SKM-1 (cell line): ENCODE results near the gene COPB1.
A peak's percentile ranks its signal among the peaks of the same experiment; 100 is the strongest.
"Not testable (repeated sequence)": the region's sequence is repeated elsewhere in the genome, so short reads cannot be mapped to it uniquely, and the experiment has no call there.

Source experiments
- DNase-seq: peaks from one replicate; lab custom pipeline; 2025; ENCODE audit not compliant: unreplicated experiment; lab: John Stamatoyannopoulos, UW

Gene COPB1, protein sequence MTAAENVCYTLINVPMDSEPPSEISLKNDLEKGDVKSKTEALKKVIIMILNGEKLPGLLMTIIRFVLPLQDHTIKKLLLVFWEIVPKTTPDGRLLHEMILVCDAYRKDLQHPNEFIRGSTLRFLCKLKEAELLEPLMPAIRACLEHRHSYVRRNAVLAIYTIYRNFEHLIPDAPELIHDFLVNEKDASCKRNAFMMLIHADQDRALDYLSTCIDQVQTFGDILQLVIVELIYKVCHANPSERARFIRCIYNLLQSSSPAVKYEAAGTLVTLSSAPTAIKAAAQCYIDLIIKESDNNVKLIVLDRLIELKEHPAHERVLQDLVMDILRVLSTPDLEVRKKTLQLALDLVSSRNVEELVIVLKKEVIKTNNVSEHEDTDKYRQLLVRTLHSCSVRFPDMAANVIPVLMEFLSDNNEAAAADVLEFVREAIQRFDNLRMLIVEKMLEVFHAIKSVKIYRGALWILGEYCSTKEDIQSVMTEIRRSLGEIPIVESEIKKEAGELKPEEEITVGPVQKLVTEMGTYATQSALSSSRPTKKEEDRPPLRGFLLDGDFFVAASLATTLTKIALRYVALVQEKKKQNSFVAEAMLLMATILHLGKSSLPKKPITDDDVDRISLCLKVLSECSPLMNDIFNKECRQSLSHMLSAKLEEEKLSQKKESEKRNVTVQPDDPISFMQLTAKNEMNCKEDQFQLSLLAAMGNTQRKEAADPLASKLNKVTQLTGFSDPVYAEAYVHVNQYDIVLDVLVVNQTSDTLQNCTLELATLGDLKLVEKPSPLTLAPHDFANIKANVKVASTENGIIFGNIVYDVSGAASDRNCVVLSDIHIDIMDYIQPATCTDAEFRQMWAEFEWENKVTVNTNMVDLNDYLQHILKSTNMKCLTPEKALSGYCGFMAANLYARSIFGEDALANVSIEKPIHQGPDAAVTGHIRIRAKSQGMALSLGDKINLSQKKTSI

DNA sequence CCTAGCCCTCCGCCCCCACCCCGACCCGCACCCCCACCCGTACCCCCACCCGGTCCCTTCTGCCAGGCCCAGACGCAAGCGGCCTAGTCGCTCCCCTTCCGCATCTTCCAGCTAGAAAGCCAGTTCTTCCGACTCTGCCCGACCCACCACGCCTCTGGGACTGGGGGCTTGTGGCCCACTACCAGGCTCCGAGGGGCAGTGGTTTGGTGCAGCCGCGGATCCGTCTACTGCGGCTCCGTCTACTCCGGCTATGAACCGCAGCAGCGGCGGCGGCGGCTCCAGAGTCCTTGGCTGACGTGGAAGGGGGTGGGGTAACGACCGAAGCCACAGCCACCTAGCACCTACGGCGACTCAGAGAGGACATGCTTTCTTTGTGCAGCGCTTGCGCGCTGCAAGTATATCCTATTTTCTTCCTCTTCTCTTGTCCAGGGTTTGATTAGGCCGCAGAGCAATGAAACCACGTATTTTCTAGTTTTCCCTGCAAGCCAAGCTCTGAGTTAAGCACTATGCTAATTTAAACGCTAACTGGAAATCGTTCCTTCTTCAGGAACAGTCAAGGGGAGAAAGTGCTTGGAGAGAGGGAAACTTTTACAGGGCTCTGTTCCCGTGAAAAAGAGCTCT, at the start of gene COPB1:
Gene COPB1, minus strand, starts transcription at position 252 of the 621 bp plus-strand sequence. CDS start 883 bp downstream, outside the sequence.
- DNase-seq = peak; percentile 85

DNA sequence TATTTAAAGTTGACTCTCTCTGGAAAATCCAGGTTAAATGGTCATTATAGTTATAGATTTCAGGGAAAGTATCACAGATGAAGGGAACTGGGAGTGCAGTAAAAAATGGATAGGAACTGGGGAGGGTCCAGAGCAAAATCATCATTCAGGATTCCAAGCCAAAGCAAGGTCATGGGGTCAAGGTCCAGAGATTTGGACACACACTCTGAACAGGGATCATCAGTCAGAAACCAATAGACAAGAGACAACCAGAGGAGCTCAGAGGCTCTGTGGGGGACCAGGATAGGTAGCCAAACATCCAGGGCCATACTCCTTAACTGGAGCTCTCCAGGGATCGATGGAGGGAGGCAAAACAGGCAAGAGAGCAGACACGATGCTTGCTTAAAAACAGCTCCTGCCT, 47.8 kb upstream of the COPB1 start:
- no peak for DNase-seq

DNA sequence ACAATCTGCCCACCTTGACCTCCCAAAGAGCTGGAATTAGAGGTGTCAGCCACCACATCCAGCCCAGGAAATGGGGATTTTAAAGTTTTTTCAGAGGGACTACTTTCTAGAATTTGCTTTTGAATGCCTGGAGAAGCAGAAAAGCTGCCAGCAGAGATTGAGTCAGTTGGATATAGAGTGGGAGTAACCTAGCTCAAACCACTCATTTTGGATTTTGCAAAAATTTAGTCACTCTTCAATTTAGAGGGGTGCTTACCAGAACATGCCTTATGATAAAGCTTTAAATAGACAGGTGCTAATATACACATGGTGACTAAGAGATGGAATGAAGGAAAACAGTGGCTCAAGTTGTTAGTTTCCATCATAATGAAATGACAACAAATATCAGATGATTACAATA, 47.1 kb upstream of the COPB1 start:
- DNase-seq = no peak

DNA sequence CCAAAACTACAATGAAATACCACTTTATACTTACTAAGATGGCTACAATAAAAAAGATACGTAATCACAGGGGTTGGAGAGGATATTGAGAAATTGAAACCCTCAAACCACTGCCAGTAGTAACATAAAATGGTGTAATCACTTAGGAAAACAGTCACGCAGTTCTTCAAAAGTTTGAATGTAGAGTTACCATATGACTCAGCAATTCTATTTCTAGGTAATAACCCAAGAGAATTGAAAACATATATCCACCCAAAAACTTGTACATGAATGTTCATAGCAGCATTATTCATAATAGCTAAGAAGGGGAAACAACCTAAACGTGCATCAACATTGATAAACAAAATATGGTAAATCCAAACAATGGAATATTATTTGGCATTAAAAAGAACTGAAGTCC, 45.0 kb upstream of the COPB1 start:
- DNase-seq = peak; percentile 81

DNA sequence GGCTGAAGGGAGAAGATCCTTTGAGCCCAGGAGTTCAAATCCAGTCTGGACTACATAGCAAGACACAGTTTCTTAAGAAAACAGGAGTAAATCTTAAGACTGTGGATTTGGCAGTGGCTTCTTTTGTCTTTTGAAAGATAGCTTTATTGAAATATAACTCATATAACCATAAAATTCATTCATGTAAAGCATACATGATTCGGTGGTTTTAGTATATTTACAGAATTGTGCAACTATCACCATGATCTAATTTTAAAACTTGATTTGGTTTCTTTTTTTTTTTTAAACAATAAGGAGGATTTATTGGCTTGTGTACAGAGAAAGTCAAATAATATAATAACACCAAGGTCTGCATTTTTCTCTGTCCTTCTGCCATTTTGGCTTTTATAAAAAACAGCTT, 43.6 kb upstream of the COPB1 start:
- no peak for DNase-seq

DNA sequence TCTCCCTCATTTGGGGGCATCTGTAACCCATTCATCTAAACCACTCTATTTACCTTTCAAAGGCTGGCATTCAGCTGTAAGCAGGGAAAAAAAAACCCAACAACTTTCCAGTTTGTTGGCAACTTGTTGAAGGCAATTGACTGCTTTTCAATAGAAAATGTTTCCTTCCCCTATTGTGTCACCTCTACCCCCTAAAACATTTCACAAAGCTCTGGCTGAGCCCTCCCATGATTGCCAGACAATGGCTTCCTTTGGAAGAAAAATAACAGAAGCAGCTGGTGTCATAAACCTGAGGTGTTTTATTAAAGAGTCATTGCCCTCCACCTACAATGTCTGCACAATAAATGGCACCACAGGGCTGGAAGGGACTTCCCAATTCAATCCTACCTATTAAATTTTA, 42.7 kb upstream of the COPB1 start:
- DNase-seq = no peak

DNA sequence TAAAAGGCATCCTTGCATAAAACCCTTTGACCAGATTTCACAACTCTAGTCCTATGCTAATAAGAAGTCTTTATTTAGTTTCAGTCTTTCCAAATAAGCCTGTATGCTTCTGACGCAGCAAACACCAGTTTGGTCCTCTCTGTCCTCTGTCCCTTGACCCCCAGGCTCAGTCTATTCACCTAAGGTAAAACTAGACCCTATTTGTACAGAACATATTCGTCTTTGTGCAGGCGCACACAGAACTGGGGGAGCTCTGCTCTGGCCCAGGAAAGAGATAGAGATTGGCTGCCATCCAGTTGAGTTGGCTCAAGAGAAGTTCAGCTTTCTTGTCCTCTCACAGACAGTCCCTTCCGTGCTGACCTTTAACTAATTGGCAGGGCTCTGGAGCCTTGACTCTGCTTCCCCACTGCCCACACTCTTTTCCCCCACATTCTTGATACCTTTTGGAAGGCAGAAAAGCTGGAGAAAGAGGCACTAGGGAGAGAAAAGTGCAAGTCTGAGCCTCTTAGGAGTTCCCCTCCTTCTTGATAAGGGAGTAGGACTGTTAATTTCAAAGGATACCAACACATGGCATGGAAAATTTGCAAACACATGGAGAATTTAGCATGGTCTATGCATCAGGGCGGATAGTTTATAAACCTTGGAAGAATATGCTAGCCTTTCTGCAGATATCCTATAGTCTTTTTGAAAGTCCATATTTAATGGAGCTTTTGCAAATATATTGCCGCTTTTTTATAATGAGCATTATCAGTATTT, 41.8 kb upstream of the COPB1 start:
- DNase-seq = no peak

DNA sequence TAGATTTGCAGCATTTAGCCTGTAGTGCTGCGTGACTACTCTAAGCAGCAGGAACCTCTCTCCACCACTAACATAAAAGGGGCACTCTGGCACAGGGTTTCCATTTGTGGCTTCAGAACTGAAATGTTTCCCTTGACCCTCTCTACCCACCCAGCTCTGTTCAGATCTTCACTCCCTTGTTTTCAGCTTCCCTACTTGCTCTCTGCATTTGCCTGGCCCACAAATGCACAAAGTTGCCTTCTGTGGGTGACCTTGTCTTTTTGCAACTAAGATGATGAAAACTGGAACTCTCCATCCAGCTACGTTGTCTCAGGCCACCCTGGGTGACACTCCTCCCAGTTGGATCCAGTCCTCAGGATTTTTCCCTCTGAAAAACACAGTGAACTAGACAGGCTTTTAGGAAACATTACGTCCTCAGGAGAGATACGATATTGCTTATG, 40.4 kb upstream of the COPB1 start:
- no peak for DNase-seq

DNA sequence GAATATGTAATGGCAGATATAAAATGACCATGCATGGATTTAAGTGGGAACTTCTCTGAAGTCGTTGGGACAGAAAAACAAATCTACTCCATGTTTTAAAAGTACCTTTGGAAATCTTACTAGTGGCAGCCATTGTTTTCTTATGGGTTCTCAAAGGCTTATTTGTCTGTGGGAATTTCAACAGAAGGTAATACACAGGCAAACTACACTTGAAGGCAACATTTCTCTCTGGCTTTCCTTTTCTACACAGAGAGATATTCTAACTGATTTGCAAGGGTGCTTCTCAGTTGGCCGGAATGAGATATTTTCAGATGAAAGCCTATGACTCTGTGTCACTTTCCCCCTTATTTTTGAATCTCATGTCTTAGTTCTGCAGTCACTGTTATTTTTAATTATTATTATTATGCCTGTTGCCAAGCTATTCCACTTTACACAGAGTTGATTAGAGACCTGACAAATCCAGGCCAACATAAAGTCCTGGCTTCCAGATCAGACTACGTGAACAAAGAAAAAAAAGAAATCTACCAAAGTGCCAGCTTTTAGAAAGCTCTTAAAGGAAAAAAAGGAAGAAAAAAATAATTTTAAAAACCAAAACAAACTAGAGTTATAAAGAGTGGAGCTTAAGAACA, 39.4 kb upstream of the COPB1 start:
- no peak for DNase-seq

DNA sequence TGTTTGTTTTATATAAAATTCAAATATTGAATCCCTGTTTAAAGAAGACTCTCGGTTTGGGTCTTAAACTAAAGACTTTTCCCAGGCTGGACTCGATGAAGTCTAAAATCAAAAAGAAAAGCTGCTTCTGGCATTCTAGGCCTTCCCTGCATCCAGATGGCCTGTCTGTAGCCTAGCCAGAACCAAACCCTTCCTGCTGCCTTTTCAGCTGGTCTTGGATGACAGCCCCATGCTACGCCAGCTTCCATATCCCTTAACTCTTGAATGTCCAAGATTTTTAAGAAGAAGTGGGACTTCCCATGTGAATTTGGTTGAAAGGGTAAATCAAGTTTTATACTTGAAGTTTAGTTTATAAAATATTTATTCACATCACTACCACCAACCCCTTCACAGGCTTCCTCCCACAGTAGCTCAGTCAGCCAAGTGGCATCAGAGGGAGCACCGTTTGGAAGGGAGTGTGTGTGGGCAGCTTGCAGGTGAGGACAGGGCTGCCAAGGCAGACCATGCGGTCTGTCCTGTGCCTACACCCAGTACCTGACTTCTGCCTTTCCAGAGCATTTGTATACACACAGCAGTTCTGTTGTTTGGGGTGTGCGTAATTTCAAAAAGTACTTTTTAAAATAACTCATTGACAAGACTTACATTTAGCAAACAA, 38.8 kb upstream of the COPB1 start:
- no peak for DNase-seq

DNA sequence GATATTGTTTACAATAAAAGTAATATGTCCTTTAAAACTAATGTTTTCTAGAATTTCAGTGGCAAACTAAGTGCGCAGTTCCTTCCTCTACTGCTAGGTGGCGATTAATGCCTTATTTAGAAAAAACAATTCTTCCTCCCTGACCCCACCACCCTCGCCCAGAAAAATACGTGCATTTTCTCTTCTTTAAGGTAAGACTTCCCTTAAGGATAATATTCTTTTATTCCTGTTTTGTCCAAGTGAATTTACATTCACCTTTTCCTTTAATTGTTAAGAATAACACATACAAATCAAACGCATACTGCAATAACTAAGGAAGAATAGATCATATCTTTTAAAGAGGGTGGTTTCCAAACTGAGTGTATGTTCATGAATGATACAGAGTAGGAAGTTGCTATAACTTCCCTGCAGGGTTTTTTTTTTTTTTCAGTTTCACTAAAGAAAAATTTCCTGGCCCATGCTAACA, 37.6 kb upstream of the COPB1 start:
- peak; percentile 68 for DNase-seq

DNA sequence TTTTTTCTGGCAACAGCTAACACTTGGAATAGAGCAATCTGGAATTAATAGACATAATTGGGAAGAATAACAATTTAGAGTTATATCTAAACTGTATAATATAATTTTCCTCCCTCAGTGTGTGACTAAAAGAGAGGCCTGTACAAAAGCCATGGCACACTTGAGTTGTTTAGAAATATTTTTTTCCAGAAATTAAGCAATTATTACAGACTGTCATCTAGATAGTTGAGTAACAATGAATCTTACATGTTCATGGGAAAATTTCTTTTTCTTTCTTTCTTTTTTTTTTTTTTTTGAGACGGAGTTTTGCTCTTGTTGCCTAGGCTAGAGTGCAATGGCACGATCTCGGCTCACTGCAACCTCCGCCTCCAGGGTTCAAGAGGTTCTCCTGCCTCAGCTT, 35.6 kb upstream of the COPB1 start:
- DNase-seq = not testable (repeated sequence)

DNA sequence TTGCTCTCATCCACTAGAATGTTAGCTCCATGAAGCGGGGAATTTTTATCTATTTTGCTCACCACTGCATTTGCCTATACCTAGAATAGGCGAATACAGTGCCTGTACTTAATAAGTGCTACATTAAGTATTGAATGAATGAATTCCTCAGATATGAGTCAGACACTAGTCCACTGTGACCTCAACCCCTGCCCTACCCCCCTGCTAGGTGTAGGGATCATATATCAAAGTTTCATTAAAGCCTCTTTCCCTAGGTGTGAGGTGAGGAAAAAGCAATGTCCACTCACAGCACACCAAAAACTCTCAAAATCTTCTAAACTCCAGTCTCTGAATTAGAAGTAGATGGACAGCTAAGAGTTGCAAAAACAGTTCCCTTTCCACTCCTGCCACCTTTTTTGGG, 30.3 kb upstream of the COPB1 start:
- DNase-seq = no peak

DNA sequence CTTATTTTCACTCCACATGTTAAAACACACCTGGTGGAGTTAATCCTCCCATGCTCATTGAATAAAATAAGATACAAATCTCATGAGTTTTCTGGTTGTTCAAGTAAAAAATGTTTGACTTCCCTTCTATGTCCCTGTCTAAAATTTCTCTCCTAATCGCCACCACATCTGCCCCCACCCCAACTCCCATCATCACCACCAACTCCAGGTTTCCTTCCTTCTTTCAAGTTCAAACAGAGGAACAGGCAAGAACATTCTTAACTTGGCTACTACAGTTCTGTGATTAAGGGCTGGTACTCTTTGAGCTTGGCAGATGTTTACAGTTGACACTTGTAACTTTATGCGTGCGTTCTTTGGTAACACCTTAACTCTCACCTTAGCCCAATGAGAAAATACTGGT, 29.7 kb upstream of the COPB1 start:
- DNase-seq = no peak

DNA sequence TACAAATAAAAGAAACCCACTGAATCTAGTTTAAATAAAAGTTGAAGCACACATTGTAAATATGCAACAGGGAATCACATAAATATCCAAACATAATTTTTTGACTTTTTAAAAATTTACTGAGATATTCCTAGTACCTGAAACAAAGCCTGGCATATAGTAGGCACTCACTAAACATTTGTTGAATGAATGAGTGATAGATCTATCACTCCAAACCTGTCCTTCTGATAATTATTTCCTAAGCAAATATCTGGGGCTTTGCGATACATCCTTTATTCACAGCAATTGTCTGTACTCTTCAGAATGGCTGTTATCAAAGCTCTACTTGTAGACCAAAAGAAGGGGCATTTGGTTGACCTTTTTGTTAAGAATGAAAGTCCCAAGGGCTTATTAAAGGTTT, 23.2 kb upstream of the COPB1 start:
- DNase-seq = no peak

DNA sequence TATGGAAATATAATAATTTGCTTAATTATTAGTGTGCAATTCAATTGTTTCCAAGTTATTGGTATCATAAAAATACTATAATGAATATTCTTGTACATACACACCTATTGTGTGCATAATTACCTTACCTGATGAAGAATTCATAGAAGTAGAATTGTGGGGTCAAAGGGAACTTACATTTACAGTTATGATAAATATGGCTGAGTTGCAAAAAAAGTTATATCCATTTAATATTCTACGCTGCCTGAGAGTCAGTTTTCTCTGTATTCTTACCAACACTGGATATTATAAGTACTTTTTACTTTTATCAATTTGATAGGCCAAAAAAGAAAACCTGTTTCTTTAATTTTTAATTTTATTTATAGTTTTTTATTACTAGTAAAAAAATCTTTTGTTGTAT, 22.6 kb upstream of the COPB1 start:
- no peak for DNase-seq

DNA sequence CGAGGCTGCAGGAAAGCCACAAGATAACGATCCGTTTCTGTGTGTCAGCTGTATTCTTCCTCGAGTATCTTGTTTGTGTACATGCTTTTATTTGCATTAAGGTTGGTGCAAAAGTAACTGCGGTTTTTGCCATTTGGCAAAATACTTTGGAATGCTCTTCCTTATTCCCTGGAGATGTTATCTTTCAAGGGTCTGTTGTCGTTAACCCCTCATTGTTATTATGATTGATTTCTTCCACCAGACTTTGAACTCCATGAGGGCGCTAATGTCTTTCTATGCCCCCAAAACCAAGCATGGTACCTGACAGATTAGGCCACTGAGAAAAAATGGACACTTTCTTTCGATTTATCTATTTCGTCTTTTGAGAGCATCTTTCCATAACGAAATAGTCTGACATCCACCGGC, 21.1 kb upstream of the COPB1 start:
- DNase-seq = no peak

DNA sequence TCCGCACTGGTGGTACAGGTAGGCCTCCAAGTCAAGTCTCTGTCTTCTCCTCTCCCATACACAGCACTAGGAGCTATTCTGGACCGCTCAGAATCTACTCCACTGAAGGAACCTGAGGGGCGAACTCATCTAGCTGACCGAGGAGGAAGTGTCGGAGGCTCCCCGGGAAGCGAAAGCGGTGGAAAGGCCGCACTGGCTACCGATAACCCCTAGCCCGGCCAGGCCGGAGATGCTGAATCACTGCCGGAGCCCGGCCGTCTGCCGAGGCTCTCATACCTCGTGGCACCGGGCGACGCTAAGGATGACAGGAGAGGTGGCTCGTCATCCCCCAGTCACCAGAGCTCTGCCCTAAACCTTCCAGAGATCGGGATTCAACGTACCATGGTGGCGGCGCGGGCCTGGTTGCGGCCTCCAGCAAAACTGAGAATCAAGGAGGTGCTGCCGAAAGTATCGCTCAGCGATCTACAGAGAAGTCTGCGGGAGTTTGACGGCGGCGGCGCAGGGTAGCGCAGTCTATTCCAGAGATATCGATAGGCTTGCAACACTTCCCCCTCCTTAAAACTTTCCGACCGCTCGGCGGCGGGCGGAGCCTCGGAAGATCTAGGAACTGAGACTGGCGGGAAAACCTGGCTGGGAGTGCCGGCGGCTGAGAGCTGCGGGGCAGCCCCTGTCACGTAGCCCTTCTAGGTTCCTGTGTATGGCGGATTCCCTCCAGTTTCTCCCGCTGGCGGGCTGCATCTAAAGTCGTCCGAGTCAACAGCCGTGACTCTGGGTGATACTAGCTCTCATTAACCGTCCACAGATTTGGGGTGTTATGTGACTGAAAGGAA, 20.5 kb upstream of the COPB1 start, which contains the start of gene PSMA1:
Gene PSMA1, minus strand, starts transcription at position 470 of the 830 bp plus-strand sequence. Its CDS starts 87 bp downstream, at position 383.
- peak; percentile 97 for DNase-seq

DNA sequence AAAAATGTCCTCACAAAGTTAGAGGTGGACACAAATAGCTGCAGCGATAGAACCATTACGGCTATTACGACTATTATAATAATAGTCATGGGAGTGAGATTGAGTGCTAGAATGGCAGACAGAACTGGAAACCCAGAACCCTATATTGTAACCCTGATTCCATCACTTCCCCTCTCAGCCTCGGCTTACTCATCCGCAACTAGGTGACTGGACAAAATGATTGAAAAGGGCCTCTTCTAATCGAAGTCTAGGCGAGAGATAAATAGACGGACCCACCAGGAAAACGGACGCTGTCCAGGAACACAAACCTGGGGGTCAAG, 19.9 kb upstream of the COPB1 start:
- DNase-seq = no peak
